Loucy (cell line): ENCODE results near the gene XXYLT1.

Experiments used
- H2AFZ ChIP-seq: fragments of 200-600 bp; sonication (generic); 2 replicates; pipeline ENCODE4 v1.6.0; 2016; ENCODE audit warnings: antibody characterized with exemption, mild to moderate bottlenecking, low read length, moderate library complexity
- H3F3A ChIP-seq: fragments of 200-600 bp; 2 replicates; pipeline ENCODE4 v1.6.0; 2016; ENCODE audit warnings: antibody characterized with exemption, low read depth, mild to moderate bottlenecking
- H3K27me3 ChIP-seq: fragments of 200-600 bp; sonication (generic); 2 replicates; pipeline ENCODE4 v1.6.1; 2014; ENCODE audit warnings: low read length, mild to moderate bottlenecking; ENCODE audit not compliant: insufficient read depth, poor library complexity, severe bottlenecking
- H3K36me3 ChIP-seq: fragments of 200-600 bp; sonication (generic); 2 replicates; pipeline ENCODE4 v1.6.1; 2016; ENCODE audit warnings: low read length; ENCODE audit not compliant: insufficient read depth
- H3K4me1 ChIP-seq: fragments of 200-600 bp; sonication (generic); 2 replicates; pipeline ENCODE4 v1.5.1; 2014; ENCODE audit warnings: low read length, mild to moderate bottlenecking; ENCODE audit not compliant: insufficient read depth, poor library complexity, severe bottlenecking
- H3K4me2 ChIP-seq: fragments of 200-600 bp; sonication (generic); 2 replicates; pipeline ENCODE4 v1.6.0; 2014; ENCODE audit warnings: antibody characterized with exemption, low read length, low read depth, mild to moderate bottlenecking; ENCODE audit not compliant: poor library complexity, severe bottlenecking
- H3K4me3 ChIP-seq: fragments of 200-600 bp; sonication (generic); 2 replicates; pipeline ENCODE4 v1.5.1; 2014; ENCODE audit warnings: low read length, mild to moderate bottlenecking, mixed read lengths; ENCODE audit not compliant: poor library complexity, severe bottlenecking
- H3K79me2 ChIP-seq: fragments of 200-600 bp; sonication (generic); 2 replicates; pipeline ENCODE4 v1.6.1; 2014; ENCODE audit warnings: low read length; ENCODE audit not compliant: insufficient read depth
- H3K9ac ChIP-seq: fragments of 200-600 bp; sonication (generic); 2 replicates; pipeline ENCODE4 v1.6.0; 2014; ENCODE audit warnings: mild to moderate bottlenecking, low read depth, low read length, moderate library complexity; ENCODE audit not compliant: poor library complexity, severe bottlenecking
- H3K9me2 ChIP-seq: fragments of 200-600 bp; sonication (generic); replicated peaks from 2 replicates; pipeline ENCODE4 v1.6.1; 2016; ENCODE audit warnings: low read depth, low read length, mixed read lengths
- H3K9me3 ChIP-seq: fragments of 200-600 bp; sonication (generic); 2 replicates; pipeline ENCODE4 v1.6.1; 2014; ENCODE audit warnings: mild to moderate bottlenecking, antibody characterized with exemption, low read length, low read depth; ENCODE audit not compliant: insufficient read depth
- H4K20me1 ChIP-seq: fragments of 200-600 bp; sonication (generic); 2 replicates; pipeline ENCODE4 v1.6.0; 2014; ENCODE audit warnings: antibody characterized with exemption, low read length, mild to moderate bottlenecking; ENCODE audit not compliant: insufficient read depth, poor library complexity, severe bottlenecking
- CTCF ChIP-seq: fragments of 200-600 bp; sonication (generic); conservative IDR thresholded peaks from 2 replicates; pipeline ENCODE4 v1.5.1; 2014; ENCODE audit warnings: mild to moderate bottlenecking, antibody characterized with exemption, low read length
- EZH2phosphoT487 ChIP-seq: fragments of 200-600 bp; IDR thresholded peaks from 2 replicates; pipeline ENCODE4 v1.6.1; 2018; ENCODE audit warnings: antibody characterized with exemption, mild to moderate bottlenecking, moderate library complexity, borderline replicate concordance

Gene XXYLT1

GRCh38 chr3:195125646-195126045 is 145.3 kb downstream of the XXYLT1 start:
- Histone ChIP-seq H3K79me2 (peaks cover 84% of the 10 kb centered on the region), H3F3A (0 out of 2 replicates have a peak, but pooled peaks cover 3% of the 10 kb centered on the region), H3K4me3 (no peak overlapping the region), H3K27me3 (no peaks in the 10 kb centered on the region), H2AFZ (no peak overlapping the region), H3K9me3 (no peaks in the 10 kb centered on the region), H3K9ac (peak overlapping the region; percentile 58), H3K9me2 (no peaks in the 10 kb centered on the region), H4K20me1 (no peaks in the 10 kb centered on the region), H3K36me3 (peaks cover 15% of the 10 kb centered on the region; the same call in 1 of the 2 replicates), H3K4me1 (peaks cover 63% of the 10 kb centered on the region), H3K4me2 (peak overlapping the region; percentile 43)
- TF ChIP-seq EZH2phosphoT487 (no peak), CTCF (no peak)

- TF ChIP-seq CTCF (no peak), EZH2phosphoT487 (no peak)
- Histone ChIP-seq H3F3A (0 out of 2 replicates have a peak, but pooled peaks cover 3% of the 10 kb centered on the region), H3K4me2 (no peak overlapping the region), H3K9me3 (no peaks in the 10 kb centered on the region), H3K79me2 (peaks cover 87% of the 10 kb centered on the region), H3K4me3 (no peak overlapping the region), H4K20me1 (no peaks in the 10 kb centered on the region), H3K27me3 (no peaks in the 10 kb centered on the region), H2AFZ (no peak overlapping the region), H3K9ac (peak overlapping the region; percentile 58), H3K9me2 (no peaks in the 10 kb centered on the region), H3K4me1 (peaks cover 58% of the 10 kb centered on the region), H3K36me3 (peaks cover 19% of the 10 kb centered on the region; the same call in 1 of the 2 replicates)
Observed at GRCh38 chr3:195124378-195124992, 146.5 kb downstream of the XXYLT1 start.

DNA sequence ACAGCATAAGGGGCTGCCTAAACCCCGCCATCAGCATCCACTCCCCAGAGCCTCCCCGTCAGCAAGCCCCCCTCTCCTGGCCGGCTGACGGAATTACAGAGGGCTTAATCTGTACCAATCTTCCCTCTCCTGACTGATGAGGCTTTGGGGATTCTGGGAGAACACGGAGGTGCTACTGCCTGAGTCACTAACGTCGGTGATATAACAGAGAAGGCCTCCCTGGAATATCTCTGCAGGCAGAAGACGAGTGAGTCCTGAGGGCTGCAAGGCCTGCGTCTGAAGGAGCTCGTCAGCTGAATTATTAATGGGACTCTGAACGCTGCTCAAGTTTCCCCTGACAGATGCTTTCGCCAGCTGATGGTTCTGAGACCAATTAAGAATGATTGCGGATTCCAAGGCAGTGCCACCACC is 147.7 kb downstream of the XXYLT1 start:
- Histone ChIP-seq H3K9ac (no peak overlapping the region), H4K20me1 (no peaks in the 10 kb centered on the region), H3K4me1 (peaks cover 60% of the 10 kb centered on the region), H3K4me2 (no peak overlapping the region), H3K79me2 (peaks cover 85% of the 10 kb centered on the region), H3K9me2 (no peaks in the 10 kb centered on the region), H3K27me3 (no peaks in the 10 kb centered on the region), H3K4me3 (no peak overlapping the region), H3F3A (no peaks in the 10 kb centered on the region), H3K9me3 (no peaks in the 10 kb centered on the region), H3K36me3 (peaks cover 19% of the 10 kb centered on the region; the same call in 1 of the 2 replicates), H2AFZ (no peak overlapping the region)
- TF ChIP-seq EZH2phosphoT487 (no peak), CTCF (peak; percentile 27; the same call in 1 of the 2 replicates)
